Large intestine (tissue), 3 donors: ENCODE data around the gene SYT6. TPM values are rescaled to one million over a fixed set of nuclear protein-coding genes. Genes with fewer than 3 reads are reported as not detected.
A peak's percentile ranks its signal among the peaks of the same experiment; 100 is the strongest.

Experiments used
- DNase-seq, 2 donors: peaks; one replicate each; pipeline versions ENCODE4 v3.0.0 to v3.0.0-alpha.2; 2013
- H3K27ac ChIP-seq: one replicate; pipeline ENCODE4 v1.5.1; 2013; ENCODE audit warnings: low read length
- H3K27me3 ChIP-seq: 2 replicates; pipeline ENCODE4 v1.6.1; 2013; ENCODE audit warnings: low read length; ENCODE audit not compliant: control insufficient read depth, insufficient read depth
- H3K36me3 ChIP-seq: 2 replicates; pipeline ENCODE4 v1.6.1; 2013; ENCODE audit warnings: low read length; ENCODE audit not compliant: control insufficient read depth, insufficient read depth
- H3K4me1 ChIP-seq: one replicate; pipeline ENCODE4 v1.6.1; 2013; ENCODE audit warnings: low read length; ENCODE audit not compliant: control insufficient read depth, insufficient read depth
- H3K4me3 ChIP-seq: one replicate; pipeline ENCODE4 v1.5.1; 2013; ENCODE audit warnings: low read length
- H3K9me3 ChIP-seq: one replicate; pipeline ENCODE4 v1.6.1; 2013; ENCODE audit warnings: mild to moderate bottlenecking, low read depth, low read length, moderate library complexity; ENCODE audit not compliant: control insufficient read depth
- WGBS: methylation state at CpG from one replicate; pipeline ENCODE4 v1.1.5; 2013; ENCODE audit warnings: low lambda C conversion rate; ENCODE audit not compliant: insufficient coverage; 5-methylcytosine and 5-hydroxymethylcytosine counted together
- polyA plus RNA-seq: library from polyadenylated mRNA; unstranded; fragments of 120-200 nt; gene quantifications from one replicate; pipeline ENCODE4 v1.2.1, GENCODE V29; 2013

Gene SYT6
- polyA plus RNA-seq, 1 donor = 0.76 TPM

DNA sequence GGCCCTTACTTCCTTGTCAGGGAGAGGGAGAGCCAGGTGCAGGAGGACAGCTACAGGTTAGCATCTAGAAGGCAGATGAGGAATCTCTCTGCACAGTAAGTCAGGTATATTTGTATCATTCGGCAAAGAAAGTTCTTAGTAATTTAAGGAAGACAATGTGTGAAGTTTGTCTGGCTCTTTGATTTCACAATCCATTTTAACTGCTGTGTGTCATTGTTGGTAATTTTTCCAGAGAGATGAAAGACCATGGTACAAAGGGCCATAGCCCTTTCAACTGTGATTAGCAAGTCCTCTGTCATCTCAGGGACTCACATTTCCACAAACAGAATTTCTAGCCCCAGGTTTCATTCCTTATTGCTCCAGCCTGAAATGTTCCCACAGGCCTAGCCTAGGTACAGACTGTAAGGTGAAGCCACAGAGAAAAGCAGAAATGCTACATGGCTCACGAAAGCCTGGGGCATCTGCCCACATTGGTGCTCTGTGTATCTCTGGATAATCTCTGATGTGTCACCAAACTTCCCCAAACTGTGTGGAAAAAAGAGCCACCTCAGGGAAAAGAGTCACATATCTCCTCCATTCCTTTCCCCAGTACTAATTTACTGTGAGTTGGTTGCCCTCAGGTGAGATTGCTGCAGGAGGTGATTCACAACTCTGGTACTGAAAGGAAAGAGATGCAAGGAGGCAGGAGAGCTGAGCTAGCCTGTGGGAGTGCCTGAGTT is 70.6 kb downstream of the SYT6 start:
- no peaks in the 10 kb centered on the region for H3K36me3 ChIP-seq
- peak in 1 of 2 donors; percentile 49 for DNase-seq

DNA sequence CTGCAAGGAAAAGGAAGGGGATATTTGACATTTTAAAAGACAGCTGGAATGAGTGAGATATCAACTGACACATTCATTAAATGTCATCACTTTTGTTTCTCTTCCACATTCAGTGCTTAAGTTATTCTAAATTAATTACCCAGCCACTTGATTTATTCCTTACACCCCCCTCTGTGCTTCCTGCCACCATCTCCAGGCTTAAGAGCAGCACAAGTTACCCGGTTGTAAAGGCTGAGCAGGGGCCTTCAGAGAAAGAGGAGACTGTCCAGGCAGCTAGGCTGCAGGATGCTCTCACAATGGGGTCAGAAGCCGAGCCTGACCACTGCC is 71.4 kb downstream of the SYT6 start:
- Histone ChIP-seq H3K36me3 (no peaks in the 10 kb centered on the region), H3K27me3 (no peaks in the 10 kb centered on the region), H3K9me3 (no peaks in the 10 kb centered on the region), H3K27ac (no peak overlapping the region), H3K4me1 (no peaks in the 10 kb centered on the region), H3K4me3 (no peak overlapping the region)
- no CpG with 5 or more reads among the region's 2 CpGs for WGBS
- no peak for DNase-seq

More for the DNA sequence above, 70.6 kb downstream of the SYT6 start:
- H3K9me3 ChIP-seq = no peaks in the 10 kb centered on the region
- no peak overlapping the region for H3K27ac ChIP-seq
- H3K4me3 ChIP-seq = no peak overlapping the region
- no peaks in the 10 kb centered on the region for H3K4me1 ChIP-seq
- no peaks in the 10 kb centered on the region for H3K27me3 ChIP-seq
- WGBS = 80% methylated on average over 1 of the region's 2 CpGs

GRCh38 chr1:114081437-114082303 is 72.0 kb downstream of the SYT6 start:
- no peak for DNase-seq
- H3K36me3 ChIP-seq = no peaks in the 10 kb centered on the region
- no peaks in the 10 kb centered on the region for H3K27me3 ChIP-seq
- no peaks in the 10 kb centered on the region for H3K9me3 ChIP-seq
- no peaks in the 10 kb centered on the region for H3K4me1 ChIP-seq
- no peak overlapping the region for H3K4me3 ChIP-seq
- no peak overlapping the region for H3K27ac ChIP-seq
- WGBS = no CpG with 5 or more reads among the region's 17 CpGs

DNA sequence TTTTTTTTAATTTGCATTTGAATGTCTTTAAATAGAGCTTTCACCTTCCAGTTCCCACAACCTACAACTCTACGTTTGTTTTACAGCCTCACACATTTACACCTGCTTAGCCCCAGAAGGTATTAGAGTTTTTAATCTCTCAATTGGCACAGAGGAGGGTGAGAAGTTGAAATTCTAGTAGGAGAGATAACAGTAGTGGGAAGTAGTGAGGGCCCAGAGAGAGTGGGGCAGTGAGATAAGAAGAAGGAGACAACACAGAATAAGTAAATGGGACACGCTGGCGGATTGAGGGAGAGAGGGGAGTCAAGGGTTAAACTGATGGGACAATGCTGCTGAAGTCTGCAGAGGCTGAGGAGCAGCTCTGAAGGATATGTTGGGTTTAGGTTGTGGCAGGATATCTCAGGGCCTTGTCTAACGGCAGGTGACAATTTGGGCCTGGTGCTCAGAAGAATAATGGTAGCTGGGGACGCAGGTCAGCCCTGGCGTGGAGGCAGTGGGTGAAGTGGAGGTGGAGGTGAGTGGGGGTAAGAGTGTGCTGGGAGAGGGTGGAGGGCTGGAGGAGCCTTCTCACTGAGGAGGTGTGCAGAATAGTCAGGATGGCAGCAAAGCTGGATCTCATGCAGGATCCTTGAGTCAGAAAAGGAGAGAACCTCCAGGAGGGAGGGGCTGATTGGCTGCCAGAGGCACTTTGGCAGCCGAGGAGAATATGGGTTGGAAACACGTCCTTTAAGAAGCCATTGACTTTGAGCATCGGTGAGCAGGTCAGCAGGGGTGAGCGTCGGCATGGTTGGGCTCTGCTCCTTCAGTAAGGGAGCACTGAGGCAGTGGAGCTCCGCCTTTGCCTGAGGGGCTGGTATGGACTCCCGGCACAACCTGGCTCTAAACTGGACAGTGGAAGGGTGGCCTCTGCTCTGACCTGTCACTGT is 72.9 kb downstream of the SYT6 start:
- no peak overlapping the region for H3K27ac ChIP-seq
- no peaks in the 10 kb centered on the region for H3K9me3 ChIP-seq

DNA sequence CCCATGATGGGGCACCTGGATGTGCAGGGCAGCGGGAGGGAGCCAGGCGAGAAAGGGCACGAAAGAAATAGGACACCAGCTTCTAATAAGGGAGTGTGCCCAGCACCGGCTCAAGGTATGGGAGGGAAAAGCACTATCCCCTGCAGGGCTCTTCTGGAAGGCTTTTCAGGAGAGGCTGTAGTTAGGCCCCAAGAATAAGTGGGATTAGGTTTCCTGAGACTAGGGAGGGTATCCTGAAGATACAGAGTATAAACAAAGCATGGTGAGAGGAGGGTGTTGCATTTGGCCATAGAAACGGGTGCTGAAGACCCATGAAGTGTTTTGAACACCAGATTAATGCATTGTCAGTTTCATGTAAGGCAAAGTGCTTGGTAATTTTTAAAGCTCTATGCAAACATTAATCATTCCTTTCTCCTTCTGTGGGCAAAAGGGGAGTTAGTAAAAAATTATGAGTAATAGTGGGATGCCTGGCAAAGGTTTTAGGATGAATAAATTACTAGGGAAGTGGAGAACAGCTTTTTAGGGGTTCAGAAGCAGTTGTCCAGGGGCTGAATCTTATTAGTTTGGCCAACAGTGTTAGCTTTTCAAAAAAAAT is 74.0 kb downstream of the SYT6 start:
- Histone ChIP-seq H3K27ac (no peak overlapping the region), H3K27me3 (no peaks in the 10 kb centered on the region), H3K36me3 (no peaks in the 10 kb centered on the region), H3K4me1 (no peaks in the 10 kb centered on the region), H3K9me3 (no peaks in the 10 kb centered on the region), H3K4me3 (no peak overlapping the region)
- no peak for DNase-seq
- WGBS = no CpG with 5 or more reads among the region's 5 CpGs

More for the DNA sequence above, 72.9 kb downstream of the SYT6 start:
- DNase-seq = no peak
- Histone ChIP-seq H3K4me1 (no peaks in the 10 kb centered on the region), H3K36me3 (no peaks in the 10 kb centered on the region), H3K27me3 (no peaks in the 10 kb centered on the region), H3K4me3 (no peak overlapping the region)
- WGBS = 92% methylated on average over 2 of the region's 13 CpGs

GRCh38 chr1:114078116-114078515 is 75.6 kb downstream of the SYT6 start:
- no peak for DNase-seq
- Histone ChIP-seq H3K9me3 (no peaks in the 10 kb centered on the region), H3K27ac (no peak overlapping the region), H3K4me3 (no peak overlapping the region), H3K36me3 (no peaks in the 10 kb centered on the region), H3K4me1 (no peaks in the 10 kb centered on the region), H3K27me3 (no peaks in the 10 kb centered on the region)
- whole genome bisulfite sequencing = 84% methylated on average over 3 of the region's 4 CpGs

- Histone ChIP-seq H3K4me1 (no peaks in the 10 kb centered on the region), H3K4me3 (no peak overlapping the region), H3K27me3 (no peaks in the 10 kb centered on the region), H3K27ac (no peak overlapping the region), H3K36me3 (no peaks in the 10 kb centered on the region), H3K9me3 (peaks cover 2% of the 10 kb centered on the region)
- WGBS = 100% methylated on average over 2 of the region's 3 CpGs
- no peak for DNase-seq
Observed at GRCh38 chr1:114077188-114077587, 76.5 kb downstream of the SYT6 start.

- no CpG with 5 or more reads among the region's 4 CpGs for WGBS
- no peaks in the 10 kb centered on the region for H3K36me3 ChIP-seq
- H3K9me3 ChIP-seq = peaks cover 2% of the 10 kb centered on the region
- H3K27me3 ChIP-seq = no peaks in the 10 kb centered on the region
- no peak for DNase-seq
- H3K4me3 ChIP-seq = no peak overlapping the region
- no peaks in the 10 kb centered on the region for H3K4me1 ChIP-seq
- no peak overlapping the region for H3K27ac ChIP-seq
Observed at GRCh38 chr1:114076308-114076707, 77.4 kb downstream of the SYT6 start.

- no peaks in the 10 kb centered on the region for H3K36me3 ChIP-seq
- no peak overlapping the region for H3K27ac ChIP-seq
- 100% methylated on average over 2 of the region's 4 CpGs for WGBS
- H3K4me3 ChIP-seq = no peak overlapping the region
- peaks cover 2% of the 10 kb centered on the region for H3K9me3 ChIP-seq
- no peaks in the 10 kb centered on the region for H3K4me1 ChIP-seq
- no peaks in the 10 kb centered on the region for H3K27me3 ChIP-seq
- no peak for DNase-seq
Observed at GRCh38 chr1:114075546-114076242, 78.0 kb downstream of the SYT6 start.
